ENCODE results near the gene RPH3AL.

Gene RPH3AL

GRCh38 chr17:326010-326621, 26.5 kb downstream of the RPH3AL start:
- no peak for TF ChIP-seq GATA3 (IDR thresholded peaks at IDR 0.05; ENCODE audit: low read depth, low read length)
- no peak for TF ChIP-seq GATA2 (IDR thresholded peaks at IDR 0.05; ENCODE audit: low read depth, low read length)

GRCh38 chr17:325270-326009, 27.2 kb downstream of the RPH3AL start:
- TF ChIP-seq GATA3 (IDR thresholded peaks at IDR 0.05; ENCODE audit: low read depth, low read length) (no peak), GATA2 (IDR thresholded peaks at IDR 0.05; ENCODE audit: low read depth, low read length) (no peak)

GRCh38 chr17:323721-324571, 28.7 kb downstream of the RPH3AL start:
- TF ChIP-seq GATA3 (IDR thresholded peaks at IDR 0.05; ENCODE audit: low read depth, low read length) (no peak), GATA2 (IDR thresholded peaks at IDR 0.05; ENCODE audit: low read depth, low read length) (no peak)

GRCh38 chr17:323181-323580, 29.4 kb downstream of the RPH3AL start:
- TF ChIP-seq GATA2 (IDR thresholded peaks at IDR 0.05; ENCODE audit: low read depth, low read length) (no peak), GATA3 (IDR thresholded peaks at IDR 0.05; ENCODE audit: low read depth, low read length) (no peak)

GRCh38 chr17:322006-322780, 30.4 kb downstream of the RPH3AL start:
- TF ChIP-seq GATA2 (IDR thresholded peaks at IDR 0.05; ENCODE audit: low read depth, low read length) (no peak), GATA3 (IDR thresholded peaks at IDR 0.05; ENCODE audit: low read depth, low read length) (no peak)

- TF ChIP-seq GATA3 (IDR thresholded peaks at IDR 0.05; ENCODE audit: low read depth, low read length) (no peak), GATA2 (IDR thresholded peaks at IDR 0.05; ENCODE audit: low read depth, low read length) (no peak)
Observed at GRCh38 chr17:321386-321941, 31.1 kb downstream of the RPH3AL start.

- TF ChIP-seq GATA2 (IDR thresholded peaks at IDR 0.05; ENCODE audit: low read depth, low read length) (no peak), GATA3 (IDR thresholded peaks at IDR 0.05; ENCODE audit: low read depth, low read length) (no peak)
Observed at GRCh38 chr17:320809-321385, 31.7 kb downstream of the RPH3AL start.

GRCh38 chr17:320139-320538, 32.5 kb downstream of the RPH3AL start:
- TF ChIP-seq GATA2 (IDR thresholded peaks at IDR 0.05; ENCODE audit: low read depth, low read length) (no peak), GATA3 (IDR thresholded peaks at IDR 0.05; ENCODE audit: low read depth, low read length) (no peak)

GRCh38 chr17:319266-319665, 33.3 kb downstream of the RPH3AL start:
- TF ChIP-seq GATA2 (IDR thresholded peaks at IDR 0.05; ENCODE audit: low read depth, low read length) (no peak), GATA3 (IDR thresholded peaks at IDR 0.05; ENCODE audit: low read depth, low read length) (no peak)

- TF ChIP-seq GATA2 (IDR thresholded peaks at IDR 0.05; ENCODE audit: low read depth, low read length) (no peak), GATA3 (IDR thresholded peaks at IDR 0.05; ENCODE audit: low read depth, low read length) (no peak)
Observed at GRCh38 chr17:313911-314613, 38.5 kb downstream of the RPH3AL start.

GRCh38 chr17:313231-313630, 39.4 kb downstream of the RPH3AL start:
- TF ChIP-seq GATA2 (IDR thresholded peaks at IDR 0.05; ENCODE audit: low read depth, low read length), result no peak
- no peak for TF ChIP-seq GATA3 (IDR thresholded peaks at IDR 0.05; ENCODE audit: low read depth, low read length)

GRCh38 chr17:312476-313148, 40.0 kb downstream of the RPH3AL start:
- TF ChIP-seq GATA2 (IDR thresholded peaks at IDR 0.05; ENCODE audit: low read depth, low read length) (no peak), GATA3 (IDR thresholded peaks at IDR 0.05; ENCODE audit: low read depth, low read length) (no peak)

All from SH-SY5Y (cell line).